OCI-LY1 (cell line): ENCODE measurements around the gene CSNK1E.

ENCODE experiments used
- H2AFZ ChIP-seq: fragments of 200-600 bp; sonication (generic), shearing (Covaris generic); 2 replicates; pipeline ENCODE4 v1.6.0; 2014; ENCODE audit warnings: antibody characterized with exemption, mild to moderate bottlenecking, low read length
- H3F3A ChIP-seq: fragments of 200-600 bp; sonication (generic), shearing (Covaris generic); 2 replicates; pipeline ENCODE4 v1.6.0; 2014; ENCODE audit warnings: mild to moderate bottlenecking, antibody characterized with exemption, low read length, moderate library complexity; ENCODE audit not compliant: insufficient read depth
- H3K27ac ChIP-seq: fragments of 200-600 bp; sonication (generic); 2 replicates; pipeline ENCODE4 v1.5.1; 2014; ENCODE audit warnings: low read length, mixed run types, mild to moderate bottlenecking, low read depth; ENCODE audit not compliant: poor library complexity, severe bottlenecking
- H3K27me3 ChIP-seq: fragments of 200-600 bp; sonication (generic); 2 replicates; pipeline ENCODE4 v1.6.0; 2014; ENCODE audit warnings: antibody characterized with exemption, mild to moderate bottlenecking, low read length, moderate library complexity; ENCODE audit not compliant: insufficient read depth
- H3K36me3 ChIP-seq: fragments of 200-600 bp; sonication (generic); 2 replicates; pipeline ENCODE4 v1.6.1; 2014; ENCODE audit warnings: mild to moderate bottlenecking, antibody characterized with exemption, low read length, moderate library complexity, mixed read lengths; ENCODE audit not compliant: insufficient read depth
- H3K4me1 ChIP-seq: fragments of 200-600 bp; sonication (generic); 2 replicates; pipeline ENCODE4 v1.5.1; 2014; ENCODE audit warnings: mild to moderate bottlenecking, low read length, moderate library complexity; ENCODE audit not compliant: insufficient read depth, severe bottlenecking
- H3K4me2 ChIP-seq: fragments of 200-600 bp; sonication (generic), shearing (Covaris generic); 2 replicates; pipeline ENCODE4 v1.6.1; 2014; ENCODE audit warnings: low read length
- H3K4me3 ChIP-seq: fragments of 200-600 bp; sonication (generic); 2 replicates; pipeline ENCODE4 v1.5.1; 2014; ENCODE audit warnings: low read length, low read depth, mild to moderate bottlenecking, mixed read lengths; ENCODE audit not compliant: poor library complexity, severe bottlenecking
- H3K79me2 ChIP-seq: fragments of 200-600 bp; shearing (Covaris generic); 2 replicates; pipeline ENCODE4 v1.6.1; 2016; ENCODE audit warnings: mixed run types, low read length, mixed read lengths; ENCODE audit not compliant: insufficient read depth
- H3K9ac ChIP-seq: fragments of 200-600 bp; sonication (generic), shearing (Covaris generic); 2 replicates; pipeline ENCODE4 v1.6.1; 2014; ENCODE audit warnings: mild to moderate bottlenecking, low read length, mixed read lengths
- H3K9me2 ChIP-seq: fragments of 200-600 bp; sonication (generic), shearing (Covaris generic); 2 replicates; pipeline ENCODE4 v1.6.1; 2014; ENCODE audit warnings: low read depth, mild to moderate bottlenecking, low read length, mixed read lengths
- H3K9me3 ChIP-seq: fragments of 200-600 bp; shearing (Covaris generic); 2 replicates; pipeline ENCODE4 v1.6.1; 2014; ENCODE audit warnings: low read length, mixed read lengths
- H4K20me1 ChIP-seq: fragments of 200-600 bp; sonication (generic), shearing (Covaris generic); 2 replicates; pipeline ENCODE4 v1.6.0; 2016; ENCODE audit warnings: mild to moderate bottlenecking, low read length; ENCODE audit not compliant: insufficient read depth
- EZH2 ChIP-seq: fragments of 200-600 bp; sonication (generic), shearing (Covaris generic); IDR thresholded peaks from 2 replicates; pipeline ENCODE4 v1.8.0; 2017; ENCODE audit warnings: borderline replicate concordance, mixed run types, mild to moderate bottlenecking, antibody characterized with exemption, low read length, moderate library complexity, mixed read lengths
- TF ChIP-seq, protein P1 (sequence below): fragments of 200-600 bp; sonication (generic), shearing (Covaris generic); IDR thresholded peaks from 2 replicates; pipeline ENCODE4 v1.5.1; 2017; ENCODE audit warnings: mild to moderate bottlenecking, antibody characterized with exemption, low read length, moderate library complexity, mixed read lengths

The CSNK1E gene

DNA sequence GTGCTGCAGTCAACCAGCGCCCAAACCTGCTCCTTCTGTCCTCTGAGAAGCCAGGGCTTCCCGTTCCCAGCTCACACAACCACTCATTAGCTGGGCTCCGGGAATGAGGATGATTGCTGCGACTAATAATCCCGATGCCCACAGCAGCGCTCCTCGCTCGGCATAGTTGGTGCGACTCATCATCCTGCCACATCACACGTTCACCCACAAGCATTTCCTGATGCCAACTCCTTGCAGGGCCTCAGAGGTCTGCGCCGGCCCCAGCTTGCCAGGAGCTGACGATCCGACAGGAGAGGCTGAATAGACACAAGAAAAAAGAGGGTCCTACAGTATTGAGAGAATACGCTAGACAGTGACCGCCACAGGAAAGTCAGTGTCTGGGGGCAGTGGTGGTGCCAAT, 10.6 kb upstream of the CSNK1E start:
- no peaks in the 10 kb centered on the region for H3K4me1 ChIP-seq
- no peaks in the 10 kb centered on the region for H3F3A ChIP-seq
- TF ChIP-seq EZH2, result no peak
- TF ChIP-seq, protein P1, sequence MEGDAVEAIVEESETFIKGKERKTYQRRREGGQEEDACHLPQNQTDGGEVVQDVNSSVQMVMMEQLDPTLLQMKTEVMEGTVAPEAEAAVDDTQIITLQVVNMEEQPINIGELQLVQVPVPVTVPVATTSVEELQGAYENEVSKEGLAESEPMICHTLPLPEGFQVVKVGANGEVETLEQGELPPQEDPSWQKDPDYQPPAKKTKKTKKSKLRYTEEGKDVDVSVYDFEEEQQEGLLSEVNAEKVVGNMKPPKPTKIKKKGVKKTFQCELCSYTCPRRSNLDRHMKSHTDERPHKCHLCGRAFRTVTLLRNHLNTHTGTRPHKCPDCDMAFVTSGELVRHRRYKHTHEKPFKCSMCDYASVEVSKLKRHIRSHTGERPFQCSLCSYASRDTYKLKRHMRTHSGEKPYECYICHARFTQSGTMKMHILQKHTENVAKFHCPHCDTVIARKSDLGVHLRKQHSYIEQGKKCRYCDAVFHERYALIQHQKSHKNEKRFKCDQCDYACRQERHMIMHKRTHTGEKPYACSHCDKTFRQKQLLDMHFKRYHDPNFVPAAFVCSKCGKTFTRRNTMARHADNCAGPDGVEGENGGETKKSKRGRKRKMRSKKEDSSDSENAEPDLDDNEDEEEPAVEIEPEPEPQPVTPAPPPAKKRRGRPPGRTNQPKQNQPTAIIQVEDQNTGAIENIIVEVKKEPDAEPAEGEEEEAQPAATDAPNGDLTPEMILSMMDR, result no peak
- no peak overlapping the region for H2AFZ ChIP-seq
- H3K9me2 ChIP-seq, result no peaks in the 10 kb centered on the region
- H3K79me2 ChIP-seq, result no peaks in the 10 kb centered on the region
- peaks cover 11% of the 10 kb centered on the region; the same call in 1 of the 2 replicates for H3K27me3 ChIP-seq
- H4K20me1 ChIP-seq, result no peaks in the 10 kb centered on the region
- H3K4me2 ChIP-seq, result no peak overlapping the region
- no peaks in the 10 kb centered on the region for H3K36me3 ChIP-seq
- H3K9me3 ChIP-seq, result no peaks in the 10 kb centered on the region
- H3K27ac ChIP-seq, result no peak overlapping the region
- H3K4me3 ChIP-seq, result no peak overlapping the region
- H3K9ac ChIP-seq, result no peak overlapping the region

DNA sequence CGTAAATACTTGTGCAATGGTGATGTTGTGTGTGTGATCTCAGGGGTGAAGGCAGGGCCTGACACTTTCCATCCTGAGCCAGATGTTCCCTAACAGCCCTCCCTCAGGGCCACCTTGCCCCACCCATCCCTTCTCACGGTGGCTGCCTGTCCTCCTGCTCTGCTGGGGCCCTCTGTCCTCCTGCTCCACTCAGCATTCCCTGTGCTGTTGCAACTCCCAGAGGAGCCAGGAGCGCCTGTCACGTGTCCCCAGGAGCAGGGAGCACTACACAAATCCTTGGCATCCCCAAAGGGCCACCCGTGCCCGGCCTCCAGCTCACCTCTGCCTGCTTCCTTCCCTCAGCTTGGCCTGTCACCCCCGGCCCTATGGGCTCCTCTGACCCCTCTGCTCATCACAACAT, 10.2 kb upstream of the CSNK1E start:
- Histone ChIP-seq H3K27ac (no peak overlapping the region), H3F3A (no peaks in the 10 kb centered on the region), H3K4me1 (no peaks in the 10 kb centered on the region), H3K4me2 (no peak overlapping the region), H3K27me3 (peaks cover 11% of the 10 kb centered on the region; the same call in 1 of the 2 replicates), H3K36me3 (no peaks in the 10 kb centered on the region), H3K4me3 (no peak overlapping the region), H2AFZ (no peak overlapping the region), H3K9me3 (no peaks in the 10 kb centered on the region), H3K9me2 (no peaks in the 10 kb centered on the region), H3K79me2 (no peaks in the 10 kb centered on the region), H3K9ac (no peak overlapping the region), H4K20me1 (no peaks in the 10 kb centered on the region)
- no peak for TF ChIP-seq EZH2
- TF ChIP-seq, protein P1, result no peak

DNA sequence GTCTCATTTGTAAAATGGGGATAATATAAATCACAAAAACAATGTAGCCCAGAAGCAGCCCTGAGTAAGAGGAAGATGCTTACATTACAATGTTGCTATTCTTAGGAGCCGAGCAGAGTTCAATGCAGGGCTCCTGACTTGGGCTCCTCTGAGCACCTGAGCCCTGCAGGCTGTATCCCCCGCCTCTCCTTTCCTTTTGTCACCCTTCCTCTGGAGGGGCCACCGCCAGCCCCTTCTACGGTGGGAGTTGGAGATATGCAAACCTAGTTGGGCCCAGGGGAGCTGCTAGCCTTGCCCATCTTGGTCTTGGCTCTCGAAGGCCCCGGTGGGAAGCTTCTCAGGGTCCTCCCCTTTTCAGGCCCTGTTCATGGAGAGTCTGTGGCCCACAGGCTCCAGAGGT, 8.4 kb upstream of the CSNK1E start:
- no peaks in the 10 kb centered on the region for H3K9me3 ChIP-seq
- no peaks in the 10 kb centered on the region for H3K36me3 ChIP-seq
- no peak overlapping the region for H3K4me2 ChIP-seq
- no peaks in the 10 kb centered on the region for H4K20me1 ChIP-seq
- no peak for TF ChIP-seq EZH2
- TF ChIP-seq, protein P1, result no peak
- H3K9me2 ChIP-seq, result no peaks in the 10 kb centered on the region
- no peak overlapping the region for H3K9ac ChIP-seq
- no peak overlapping the region for H3K27ac ChIP-seq
- H3K4me1 ChIP-seq, result no peaks in the 10 kb centered on the region
- H3K4me3 ChIP-seq, result no peak overlapping the region
- no peaks in the 10 kb centered on the region for H3K79me2 ChIP-seq
- no peak overlapping the region for H2AFZ ChIP-seq
- H3K27me3 ChIP-seq, result peaks cover 11% of the 10 kb centered on the region; the same call in 1 of the 2 replicates
- no peaks in the 10 kb centered on the region for H3F3A ChIP-seq
